H1 (cell line): ENCODE measurements around the gene CR2. TPM values are rescaled to one million over a fixed set of nuclear protein-coding genes. Genes with fewer than 3 reads are reported as not detected.

Source experiments
- CTCF ChIA-PET: fragments of 300-600 bp; sonication (Branson Sonifier 250); formaldehyde crosslinking; loops from one replicate; lab custom pipeline; 2021; ENCODE audit not compliant: partially characterized antibody; lab: Charles Lee
- POLR2A ChIA-PET: fragments of 300-600 bp; sonication (Branson Sonifier 250); formaldehyde crosslinking; loops from one replicate; lab custom pipeline; 2021; ENCODE audit warnings: inconsistent platforms; ENCODE audit not compliant: partially characterized antibody; lab: Charles Lee
- DNase-seq, 2 experiments: peaks; one replicate each; pipeline versions ENCODE4 v3.0.0 to v3.0.0-alpha.2; 2010 to 2022; ENCODE audit warnings: low spot score in 2 of 2, low read depth in 1 of 2, mixed read lengths in 1 of 2
- FAIRE-seq: peaks from 2 replicates; lab custom pipeline; 2011; peaks lifted over from hg19 to GRCh38; lab: Jason Lieb, UNC
- H2AFZ ChIP-seq: 2 replicates; pipeline ENCODE4 v1.8.1; 2012; ENCODE audit warnings: low read length, inconsistent platforms
- H2AK5ac ChIP-seq: 2 replicates; pipeline ENCODE4 v1.6.1; 2013; ENCODE audit warnings: low read depth, low read length
- H2BK120ac ChIP-seq: replicated peaks from 2 replicates; pipeline ENCODE3; 2013; ENCODE audit warnings: low read depth, low read length, inconsistent platforms
- H2BK12ac ChIP-seq: 2 replicates; pipeline ENCODE4 v1.6.1; 2013; ENCODE audit warnings: low read depth, low read length
- H2BK15ac ChIP-seq: 2 replicates; pipeline ENCODE4 v1.6.1; 2013; ENCODE audit warnings: low read length
- H2BK20ac ChIP-seq: 2 replicates; pipeline ENCODE4 v1.6.1; 2013; ENCODE audit warnings: low read length
- H2BK5ac ChIP-seq: 2 replicates; pipeline ENCODE4 v1.6.1; 2013; ENCODE audit warnings: low read depth, low read length
- H3K14ac ChIP-seq: 2 replicates; pipeline ENCODE4 v1.6.1; 2013; ENCODE audit warnings: inconsistent platforms; ENCODE audit not compliant: insufficient read length
- H3K18ac ChIP-seq: 2 replicates; pipeline ENCODE4 v1.6.1; 2013; ENCODE audit warnings: low read length; ENCODE audit errors: extremely low read depth
- H3K23ac ChIP-seq: 2 replicates; pipeline ENCODE4 v1.6.1; 2013; ENCODE audit warnings: inconsistent platforms; ENCODE audit not compliant: insufficient read length
- H3K23me2 ChIP-seq: 2 replicates; pipeline ENCODE4 v1.6.1; 2013; ENCODE audit warnings: low read depth, low read length
- H3K27ac ChIP-seq: 2 replicates; pipeline ENCODE4 v1.6.1; 2011; ENCODE audit warnings: low read depth, low read length, inconsistent platforms
- H3K27me3 ChIP-seq, 4 experiments: replicated peaks in 1 of 4; 1 replicate in 1 of 4; 2 replicates in 3 of 4; pipeline versions ENCODE4 v1.6.1 to v1.8.1; 2011 to 2013; ENCODE audit warnings: low read length in 3 of 4, mild to moderate bottlenecking in 3 of 4, inconsistent platforms in 2 of 4, mixed read lengths in 2 of 4, moderate library complexity in 1 of 4; ENCODE audit not compliant: control insufficient read depth in 3 of 4, insufficient read depth in 3 of 4; ENCODE audit errors: extremely low read depth in 1 of 4
- H3K36me3 ChIP-seq, 4 experiments: 2 replicates each; pipeline versions ENCODE4 v1.6.1 to v1.8.1; 2011 to 2013; ENCODE audit warnings: mild to moderate bottlenecking in 4 of 4, low read length in 3 of 4, moderate library complexity in 2 of 4, control low read depth in 1 of 4, inconsistent platforms in 1 of 4; ENCODE audit not compliant: insufficient read depth in 4 of 4, control insufficient read depth in 2 of 4
- H3K4ac ChIP-seq: replicated peaks from 2 replicates; pipeline ENCODE3; 2013; ENCODE audit warnings: low read length, low read depth, mixed read lengths, inconsistent platforms; ENCODE audit not compliant: insufficient read length
- H3K4me1 ChIP-seq, 4 experiments: replicated peaks in 1 of 4; 1 replicate in 1 of 4; 2 replicates in 3 of 4; pipeline versions ENCODE4 v1.6.1 to v1.8.1; 2011 to 2013; ENCODE audit warnings: low read length in 3 of 4, inconsistent platforms in 2 of 4, mixed read lengths in 1 of 4; ENCODE audit not compliant: insufficient read depth in 4 of 4, control insufficient read depth in 3 of 4
- H3K4me2 ChIP-seq, 2 experiments: 2 replicates each; pipeline versions ENCODE4 v1.6.1 to v1.8.1; 2011 to 2013; ENCODE audit warnings: low read depth in 2 of 2, low read length in 2 of 2, control low read depth in 1 of 2, inconsistent platforms in 1 of 2, mild to moderate bottlenecking in 1 of 2; ENCODE audit not compliant: insufficient read depth in 1 of 2
- H3K4me3 ChIP-seq, 4 experiments: fragments of 200-600, 300-600 bp in 1 of 4; sonication (generic), shearing (Covaris generic), sonication (Bioruptor Twin) in 1 of 4; 2 replicates each; pipeline versions ENCODE4 v1.5.1 to v1.8.1; 2011 to 2016; ENCODE audit warnings: low read length in 4 of 4, low read depth in 3 of 4, control low read depth in 2 of 4, inconsistent platforms in 2 of 4, mild to moderate bottlenecking in 2 of 4, mixed read lengths in 1 of 4, moderate library complexity in 1 of 4; ENCODE audit not compliant: insufficient read depth in 2 of 4; ENCODE audit errors: extremely low read depth in 1 of 4
- H3K56ac ChIP-seq: replicated peaks from 2 replicates; pipeline ENCODE3; 2013; ENCODE audit warnings: low read depth, mild to moderate bottlenecking, mixed read lengths, low read length, inconsistent platforms; ENCODE audit not compliant: insufficient read length
- H3K79me1 ChIP-seq: 2 replicates; pipeline ENCODE4 v1.6.1; 2013; ENCODE audit warnings: low read depth, low read length, control low read depth
- H3K79me2 ChIP-seq, 2 experiments: 2 replicates each; pipeline versions ENCODE4 v1.6.1 to v1.8.1; 2012 to 2013; ENCODE audit warnings: low read length in 2 of 2, mild to moderate bottlenecking in 2 of 2, inconsistent platforms in 1 of 2; ENCODE audit not compliant: insufficient read depth in 2 of 2, control insufficient read depth in 1 of 2
- H3K9ac ChIP-seq, 4 experiments: replicated peaks in 1 of 4; 1 replicate in 1 of 4; 2 replicates in 3 of 4; pipeline versions ENCODE4 v1.6.1 to v1.8.1; 2011 to 2013; ENCODE audit warnings: low read depth in 3 of 4, low read length in 3 of 4, control low read depth in 2 of 4, mild to moderate bottlenecking in 2 of 4, moderate library complexity in 2 of 4, inconsistent platforms in 1 of 4; ENCODE audit errors: extremely low read depth in 1 of 4
- H3K9me3 ChIP-seq, 2 experiments: 2 replicates each; pipeline versions ENCODE4 v1.6.1 to v1.8.1; 2012 to 2013; ENCODE audit warnings: mild to moderate bottlenecking in 2 of 2, moderate library complexity in 2 of 2, control low read depth in 1 of 2, inconsistent platforms in 1 of 2, low read depth in 1 of 2, low read length in 1 of 2, mixed read lengths in 1 of 2; ENCODE audit not compliant: insufficient read depth in 2 of 2
- H4K20me1 ChIP-seq, 2 experiments: replicated peaks in 1 of 2; 2 replicates each; pipeline versions ENCODE3 to v1.8.1; 2011 to 2013; ENCODE audit warnings: inconsistent platforms in 2 of 2, low read length in 2 of 2, mild to moderate bottlenecking in 1 of 2; ENCODE audit not compliant: insufficient read depth in 2 of 2, control insufficient read depth in 1 of 2
- H4K5ac ChIP-seq: 2 replicates; pipeline ENCODE4 v1.6.1; 2013; ENCODE audit warnings: low read length, low read depth, mixed read lengths, inconsistent platforms; ENCODE audit not compliant: insufficient read length
- H4K8ac ChIP-seq: 2 replicates; pipeline ENCODE4 v1.8.0; 2013; ENCODE audit warnings: mild to moderate bottlenecking, moderate library complexity, low read length, inconsistent platforms; ENCODE audit not compliant: insufficient read depth; ENCODE audit errors: extremely low read depth
- H4K91ac ChIP-seq: replicated peaks from 2 replicates; pipeline ENCODE3; 2013; ENCODE audit warnings: low read length, mixed read lengths, inconsistent platforms; ENCODE audit not compliant: insufficient read length
- ASH2L ChIP-seq: fragments of 200-600, 300-600 bp; sonication (generic); IDR thresholded peaks from one replicate; pipeline ENCODE4 v1.7.1; 2017; ENCODE audit warnings: low read length
- CTBP2 ChIP-seq: IDR thresholded peaks from 2 replicates; pipeline ENCODE4 v1.7.0; 2011; ENCODE audit warnings: borderline replicate concordance, mild to moderate bottlenecking, moderate library complexity, mixed read lengths, low read length; ENCODE audit not compliant: insufficient read depth, insufficient read length
- EGR1 ChIP-seq: IDR thresholded peaks from 2 replicates; pipeline ENCODE4 v1.6.1; 2011; ENCODE audit warnings: low read depth, low read length, borderline replicate concordance
- EZH2 ChIP-seq: fragments of 200-600 bp; sonication (generic); IDR thresholded peaks from 2 replicates; pipeline ENCODE4 v1.7.1; 2012; ENCODE audit warnings: low read depth, mild to moderate bottlenecking, moderate library complexity, low read length, inconsistent platforms; ENCODE audit not compliant: severe bottlenecking
- MAFK ChIP-seq: IDR thresholded peaks from 2 replicates; pipeline ENCODE4 v1.6.1; 2012; ENCODE audit warnings: low read depth, mild to moderate bottlenecking, improper control_type of control experiment, low read length
- POLR2A ChIP-seq, 2 experiments: IDR thresholded peaks; 1 replicate in 1 of 2; 2 replicates in 1 of 2; pipeline ENCODE4 v1.6.1; 2011; ENCODE audit warnings: low read depth in 2 of 2, low read length in 2 of 2, mild to moderate bottlenecking in 2 of 2; ENCODE audit errors: control extremely low read depth in 1 of 2
- POU5F1 ChIP-seq: IDR thresholded peaks from 2 replicates; pipeline ENCODE4 v1.6.1; 2011; ENCODE audit warnings: low read depth, mild to moderate bottlenecking, low read length, moderate library complexity
- RAD21 ChIP-seq, 2 experiments: IDR thresholded peaks in 1 of 2; conservative IDR thresholded peaks in 1 of 2; 2 replicates each; pipeline ENCODE4 v1.6.1; 2011; ENCODE audit warnings: low read depth in 2 of 2, low read length in 2 of 2, improper control_type of control experiment in 1 of 2, inconsistent platforms in 1 of 2, mild to moderate bottlenecking in 1 of 2, moderate library complexity in 1 of 2
- SIRT6 ChIP-seq: IDR thresholded peaks from one replicate; pipeline ENCODE4 v1.7.1; 2012; ENCODE audit warnings: low read length, inconsistent platforms
- SP2 ChIP-seq: IDR thresholded peaks from 2 replicates; pipeline ENCODE4 v1.6.1; 2012; ENCODE audit warnings: mild to moderate bottlenecking, low read length, inconsistent platforms
- WGBS, 2 experiments: shearing (Covaris generic) in 1 of 2; methylation state at CpG; one replicate each; pipeline versions ENCODE4 v1.1.6 to v1.1.7; 2013 to 2015; ENCODE audit warnings: low lambda C conversion rate in 2 of 2, mixed read lengths in 2 of 2, inconsistent platforms in 1 of 2, low coverage in 1 of 2, missing lambda C conversion rate in 1 of 2; ENCODE audit not compliant: insufficient replicate concordance in 2 of 2, insufficient coverage in 1 of 2, insufficient read length in 1 of 2; ENCODE audit errors: extremely low coverage in 1 of 2, missing lambda C conversion rate in 1 of 2; 5-methylcytosine and 5-hydroxymethylcytosine counted together
- polyA plus RNA-seq, 7 experiments: library from polyadenylated mRNA; depleted of rRNA in 3 of 7; stranded (reverse) in 5 of 7; unstranded in 2 of 7; fragments of >200 nt in 5 of 7; fragments of 200-250 nt in 2 of 7; gene quantifications; 1 replicate in 5 of 7; 2 replicates in 1 of 7; 4 replicates in 1 of 7; pipeline versions ENCODE4 v1.2.1 to v1.2.3, GENCODE V29; 2011 to 2013; ENCODE audit warnings: missing spikeins in 2 of 7, mixed read lengths in 2 of 7
- total RNA-seq: library from RNA; stranded (reverse); fragmentation: NEBNext Ultra II Directional; extraction: Animal tissue kit (Norgen Biotek cat#: 25700); gene quantifications from 2 replicates; pipeline ENCODE4 v1.2.1, GENCODE V29; 2021

The CR2 gene
- total and polyA plus RNA-seq, 2 of the 8 experiments (the other 6 are each of a cell fraction or from before 2014, with no cell fraction given), result 1.7 to 3.0 TPM

DNA sequence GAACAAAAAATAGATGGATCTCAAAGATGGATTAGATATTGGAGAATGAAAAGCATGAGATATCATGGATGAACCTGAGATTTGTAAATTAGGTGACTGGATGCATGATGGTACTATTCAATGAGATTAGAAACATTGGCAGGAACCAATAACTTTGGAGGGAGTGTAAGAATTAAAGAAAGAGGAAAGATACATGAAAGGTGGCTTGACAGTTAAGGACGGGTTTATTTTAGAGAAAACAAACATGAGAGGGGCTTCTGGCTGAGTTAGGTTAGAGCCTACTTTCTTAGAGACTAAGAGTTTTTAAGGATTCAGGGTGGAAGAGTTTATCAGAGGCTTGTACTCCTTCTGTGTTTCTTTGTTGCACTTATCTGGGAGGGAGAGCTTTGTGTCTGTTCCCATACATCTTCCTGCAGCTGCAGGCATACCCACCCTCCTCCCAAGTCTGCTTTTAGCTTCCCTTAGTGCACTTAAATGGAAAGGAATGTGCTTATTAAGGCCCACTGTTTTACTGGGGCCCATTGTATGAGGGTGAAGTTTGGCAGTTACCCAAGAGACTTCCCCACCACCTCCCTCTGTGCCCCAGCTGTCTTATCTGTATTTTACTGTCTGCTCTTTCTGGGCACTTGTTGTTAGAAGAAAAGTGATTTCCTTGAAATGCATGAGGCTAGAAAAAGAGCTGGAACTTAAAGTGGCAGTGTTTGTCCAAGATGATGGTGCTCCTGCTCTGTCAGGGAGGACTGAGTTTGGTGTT lies 26.1 kb upstream of the CR2 start:
- no peak for FAIRE-seq
- no peaks in the 10 kb centered on the region for H3K23me2 ChIP-seq
- H4K8ac ChIP-seq, result no peak overlapping the region
- no peak overlapping the region for H3K18ac ChIP-seq
- H3K9me3 ChIP-seq, result no peaks in the 10 kb centered on the region; a peak in 1 of 4 replicates
- H3K36me3 ChIP-seq, result no peaks in the 10 kb centered on the region
- H3K9ac ChIP-seq, result no peak overlapping the region
- no peaks in the 10 kb centered on the region for H3K79me1 ChIP-seq
- no peak overlapping the region for H3K27ac ChIP-seq
- no peak overlapping the region for H2BK20ac ChIP-seq
- H3K56ac ChIP-seq, result no peak overlapping the region
- no peaks in the 10 kb centered on the region for H4K20me1 ChIP-seq
- no peak overlapping the region for H2BK12ac ChIP-seq
- no peak overlapping the region for H3K23ac ChIP-seq
- H2AK5ac ChIP-seq, result no peak overlapping the region
- ChIA-PET CTCF (interaction anchor here (1.0 to 1.4 kb wide), 2 partner anchors 9 to 168 kb away, joined by 3 to 4 read pairs; no protein-coding TSS in a partner anchor), POLR2A (no interaction called here)
- H4K91ac ChIP-seq, result no peak overlapping the region
- H3K27me3 ChIP-seq, result no peaks in the 10 kb centered on the region
- no peak overlapping the region for H2AFZ ChIP-seq
- TF ChIP-seq RAD21 (IDR thresholded peaks at IDR 0.05 in 1 of 2, conservative IDR thresholded peaks at IDR 0.05 in 1 of 2; ENCODE audit: low read depth in 2 of 2, low read length in 2 of 2), result no peak
- no peak for TF ChIP-seq ASH2L
- TF ChIP-seq EZH2, result no peak
- no peak for TF ChIP-seq POU5F1
- TF ChIP-seq MAFK, result no peak
- TF ChIP-seq CTBP2, result no peak
- TF ChIP-seq EGR1, result no peak
- no peak for TF ChIP-seq POLR2A (IDR thresholded peaks at IDR 0.05; ENCODE audit: control extremely low read depth in 1 of 2, low read depth in 2 of 2, low read length in 2 of 2)
- TF ChIP-seq SP2, result no peak
- no peak for TF ChIP-seq SIRT6
- no peak overlapping the region for H3K4me3 ChIP-seq
- H3K4me2 ChIP-seq, result no peak overlapping the region
- H2BK120ac ChIP-seq, result no peak overlapping the region
- DNase-seq, result no peak
- no peak overlapping the region for H3K4ac ChIP-seq
- H4K5ac ChIP-seq, result no peak overlapping the region
- no peak overlapping the region for H2BK15ac ChIP-seq
- H3K79me2 ChIP-seq, result no peaks in the 10 kb centered on the region
- H3K14ac ChIP-seq, result no peak overlapping the region
- WGBS, 2 experiments, result 92% methylated on average over 1 of the region's 1 CpG; no CpG with 5 or more reads in 1 of the 2 experiments
- peaks cover 0 to 3% (median 0%) of the 10 kb centered on the region in 4 experiments; a peak in 1 of 7 replicates for H3K4me1 ChIP-seq
- no peak overlapping the region for H2BK5ac ChIP-seq
